Stimulated activated CD8-positive, alpha-beta memory T cell treated with anti-CD3 and anti-CD28 coated beads, Interleukin-15, amount 100 ng/mL, for 4 hours (primary cell): Measurements from ENCODE around the gene SLC22A9.

ENCODE experiments used
- DNase-seq, 2 donors: peaks; one replicate each; pipeline ENCODE4 v3.0.0-alpha.2; 2020; ENCODE audit warnings: low read depth in 2 of 2

Gene SLC22A9

GRCh38 chr11:63444160-63444559 is 74.6 kb downstream of the SLC22A9 start:
- no peak for DNase-seq

DNA sequence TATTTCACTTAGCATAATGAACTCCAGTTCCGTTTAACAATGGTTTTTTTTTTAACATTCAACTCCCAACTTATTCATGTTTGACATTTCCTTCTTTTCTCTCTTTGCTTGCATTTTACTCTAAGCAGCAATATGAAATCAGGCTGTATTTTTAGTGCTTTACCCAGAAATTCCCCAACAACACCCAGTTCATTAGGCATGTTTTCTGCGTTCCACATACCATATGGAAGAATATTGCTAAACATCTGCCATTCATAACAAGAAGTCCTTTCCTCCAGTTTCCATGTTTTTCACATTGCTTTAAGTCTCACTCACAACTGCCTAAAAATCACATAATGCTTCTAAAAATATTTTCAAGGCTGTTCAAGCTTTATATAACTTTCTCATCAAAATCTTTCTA is 75.5 kb downstream of the SLC22A9 start:
- no peak for DNase-seq

DNA sequence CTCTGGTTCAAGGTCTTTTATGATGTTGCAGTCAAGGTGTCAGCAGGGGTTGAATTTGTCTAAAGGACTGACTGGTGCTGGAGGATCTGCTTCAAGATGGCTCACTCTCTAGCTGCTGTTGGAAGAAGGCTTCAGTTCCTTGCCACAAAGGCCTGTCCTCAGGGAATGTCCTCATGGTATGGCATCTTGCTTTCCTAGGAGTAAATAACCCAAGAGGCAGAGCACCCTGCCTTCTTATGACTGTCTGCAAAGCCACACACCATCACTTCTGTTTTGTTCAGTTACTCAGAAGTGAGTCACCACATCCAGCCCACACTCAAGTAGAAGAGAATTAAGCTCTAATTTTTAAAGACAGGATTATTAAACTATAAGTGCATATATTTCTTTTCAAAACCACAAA is 76.1 kb downstream of the SLC22A9 start:
- DNase-seq: no peak

DNA sequence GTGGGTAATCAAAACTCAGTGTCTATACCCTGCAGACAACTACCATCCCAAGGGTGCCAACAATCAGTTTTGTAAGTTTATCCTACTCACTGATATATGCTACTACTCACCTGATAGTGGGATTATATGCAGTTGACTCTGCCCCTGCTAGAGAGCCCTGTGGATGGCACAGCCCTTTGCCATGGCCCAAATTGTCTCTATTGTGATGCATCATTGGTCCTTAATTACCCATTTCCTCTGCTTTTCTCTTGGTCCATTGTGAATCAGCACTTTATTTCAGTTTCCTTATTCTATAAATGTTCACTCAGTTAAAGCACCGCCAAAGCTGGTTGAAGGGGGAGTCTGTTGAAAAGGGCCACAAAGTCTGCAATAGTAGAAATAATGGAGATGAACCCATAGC is 79.1 kb downstream of the SLC22A9 start:
- DNase-seq: no peak

DNA sequence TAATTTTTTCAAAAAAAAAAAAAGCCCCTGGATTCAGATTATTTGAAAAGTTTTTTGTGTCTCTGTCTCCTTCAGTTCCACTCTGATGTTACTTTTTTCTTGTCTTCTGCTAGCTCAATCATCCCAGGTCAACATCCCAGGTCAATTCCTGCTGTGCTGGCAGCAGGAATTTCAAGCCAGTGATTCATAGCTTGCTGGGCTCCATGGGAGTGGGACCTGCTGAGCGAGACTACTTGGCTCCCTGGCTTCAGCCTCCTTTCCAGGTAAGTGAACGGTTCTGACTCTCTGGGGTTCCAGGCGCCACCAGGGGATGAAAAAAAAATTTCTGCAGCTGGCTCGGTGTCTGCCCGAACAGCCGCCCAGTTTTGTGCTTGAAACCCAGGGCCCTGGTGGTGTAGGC is 90.0 kb downstream of the SLC22A9 start:
- no peak for DNase-seq
